Memory B cell (primary cell): ENCODE data around the gene SH3BP4.
"Not testable (repeated sequence)": the region's sequence is repeated elsewhere in the genome, so short reads cannot be mapped to it uniquely, and the experiment has no call there.

ENCODE experiments used
- ATAC-seq: fragments of 150-1000 bp; cut with Tn5 transposase; 2 replicates; pipeline ENCODE4 v1.10.0; 2021; ENCODE audit warnings: low read depth, mild to moderate bottlenecking, moderate library complexity
- DNase-seq, 2 donors: peaks; one replicate each; pipeline ENCODE4 v3.0.0; 2022; ENCODE audit warnings: low spot score in 2 of 2
- H3K27ac Mint-ChIP-seq: one replicate; pipeline ENCODE4 v1.8.0; 2022; ENCODE audit warnings: mild to moderate bottlenecking, moderate library complexity, mixed read lengths
- H3K27me3 Mint-ChIP-seq: one replicate; pipeline ENCODE4 v1.8.0; 2022; ENCODE audit warnings: mixed read lengths
- H3K36me3 Mint-ChIP-seq: one replicate; pipeline ENCODE4 v1.8.0; 2022; ENCODE audit warnings: mild to moderate bottlenecking, mixed read lengths
- H3K4me1 Mint-ChIP-seq: one replicate; pipeline ENCODE4 v1.8.0; 2022; ENCODE audit warnings: mixed read lengths
- H3K4me3 Mint-ChIP-seq: one replicate; pipeline ENCODE4 v1.8.0; 2022; ENCODE audit warnings: mild to moderate bottlenecking, moderate library complexity, mixed read lengths
- H3K9me3 Mint-ChIP-seq: one replicate; pipeline ENCODE4 v1.8.0; 2022; ENCODE audit warnings: mixed read lengths

Gene SH3BP4

GRCh38 chr2:235009081-235009480, 57.3 kb downstream of the SH3BP4 start:
- Mint-ChIP-seq H3K4me3 (no peak overlapping the region), H3K27ac (no peak overlapping the region), H3K4me1 (peaks cover 9% of the 10 kb centered on the region), H3K9me3 (no peaks in the 10 kb centered on the region), H3K36me3 (no peaks in the 10 kb centered on the region), H3K27me3 (peaks cover 11% of the 10 kb centered on the region)
- ATAC-seq (no peak), DNase-seq (no peak)

GRCh38 chr2:235010117-235010714, 58.4 kb downstream of the SH3BP4 start:
- H3K9me3 Mint-ChIP-seq = no peaks in the 10 kb centered on the region
- no peak overlapping the region for H3K4me3 Mint-ChIP-seq
- peaks cover 1% of the 10 kb centered on the region for H3K36me3 Mint-ChIP-seq
- H3K4me1 Mint-ChIP-seq = peaks cover 9% of the 10 kb centered on the region
- H3K27ac Mint-ChIP-seq = no peak overlapping the region
- ATAC-seq (no peak), DNase-seq (no peak)
- peaks cover 11% of the 10 kb centered on the region for H3K27me3 Mint-ChIP-seq

GRCh38 chr2:235011607-235011928, 59.8 kb downstream of the SH3BP4 start:
- Mint-ChIP-seq H3K27me3 (peaks cover 15% of the 10 kb centered on the region), H3K36me3 (peaks cover 6% of the 10 kb centered on the region), H3K9me3 (peaks cover 5% of the 10 kb centered on the region), H3K4me3 (no peak overlapping the region), H3K27ac (no peak overlapping the region), H3K4me1 (peaks cover 9% of the 10 kb centered on the region)
- no peak for ATAC-seq
- no peak for DNase-seq

- H3K36me3 Mint-ChIP-seq = peaks cover 6% of the 10 kb centered on the region
- no peak for DNase-seq
- no peak overlapping the region for H3K4me3 Mint-ChIP-seq
- no peak for ATAC-seq
- peaks cover 9% of the 10 kb centered on the region for H3K4me1 Mint-ChIP-seq
- H3K9me3 Mint-ChIP-seq = peaks cover 5% of the 10 kb centered on the region
- H3K27me3 Mint-ChIP-seq = peaks cover 17% of the 10 kb centered on the region
- H3K27ac Mint-ChIP-seq = no peak overlapping the region
Measured at GRCh38 chr2:235011929-235012631, 60.3 kb downstream of the SH3BP4 start.

GRCh38 chr2:235017441-235017840, 65.6 kb downstream of the SH3BP4 start:
- Mint-ChIP-seq H3K4me1 (no peaks in the 10 kb centered on the region), H3K27ac (no peak overlapping the region), H3K4me3 (no peak overlapping the region), H3K36me3 (peaks cover 6% of the 10 kb centered on the region), H3K27me3 (peaks cover 10% of the 10 kb centered on the region), H3K9me3 (peaks cover 5% of the 10 kb centered on the region)
- ATAC-seq = no peak
- DNase-seq = no peak

- Mint-ChIP-seq H3K27me3 (peaks cover 8% of the 10 kb centered on the region), H3K4me3 (no peak overlapping the region), H3K9me3 (peaks cover 5% of the 10 kb centered on the region), H3K27ac (no peak overlapping the region), H3K36me3 (peaks cover 6% of the 10 kb centered on the region), H3K4me1 (no peaks in the 10 kb centered on the region)
- ATAC-seq (no peak), DNase-seq (no peak)
Measured at GRCh38 chr2:235018838-235019237, 67.0 kb downstream of the SH3BP4 start.

GRCh38 chr2:235020141-235020540, 68.3 kb downstream of the SH3BP4 start:
- not testable (repeated sequence) for H3K27ac Mint-ChIP-seq, H3K4me1 Mint-ChIP-seq, DNase-seq, H3K4me3 Mint-ChIP-seq, H3K36me3 Mint-ChIP-seq, ATAC-seq, H3K27me3 Mint-ChIP-seq, H3K9me3 Mint-ChIP-seq

GRCh38 chr2:235021752-235022151, 69.9 kb downstream of the SH3BP4 start:
- no peak for ATAC-seq
- no peaks in the 10 kb centered on the region for H3K36me3 Mint-ChIP-seq
- no peak overlapping the region for H3K4me3 Mint-ChIP-seq
- H3K4me1 Mint-ChIP-seq = no peaks in the 10 kb centered on the region
- H3K27me3 Mint-ChIP-seq = peaks cover 3% of the 10 kb centered on the region
- no peak overlapping the region for H3K27ac Mint-ChIP-seq
- DNase-seq = no peak
- H3K9me3 Mint-ChIP-seq = no peaks in the 10 kb centered on the region

GRCh38 chr2:235024191-235024860, 72.5 kb downstream of the SH3BP4 start:
- Mint-ChIP-seq H3K9me3 (no peaks in the 10 kb centered on the region), H3K27ac (no peak overlapping the region)

GRCh38 chr2:235024931-235025773, 73.3 kb downstream of the SH3BP4 start:
- Mint-ChIP-seq H3K4me1 (peaks cover 3% of the 10 kb centered on the region), H3K9me3 (no peaks in the 10 kb centered on the region), H3K27ac (no peak overlapping the region), H3K27me3 (peaks cover 11% of the 10 kb centered on the region), H3K36me3 (no peaks in the 10 kb centered on the region), H3K4me3 (no peak overlapping the region)
- DNase-seq = no peak
- ATAC-seq = no peak

More at GRCh38 chr2:235024191-235024860, 72.5 kb downstream of the SH3BP4 start:
- DNase-seq = no peak
- no peak overlapping the region for H3K4me3 Mint-ChIP-seq
- no peak for ATAC-seq
- H3K27me3 Mint-ChIP-seq = peaks cover 8% of the 10 kb centered on the region
- no peaks in the 10 kb centered on the region for H3K36me3 Mint-ChIP-seq
- H3K4me1 Mint-ChIP-seq = no peaks in the 10 kb centered on the region

GRCh38 chr2:235025800-235026536, 74.2 kb downstream of the SH3BP4 start:
- Mint-ChIP-seq H3K4me1 (peaks cover 3% of the 10 kb centered on the region), H3K27me3 (peaks cover 13% of the 10 kb centered on the region), H3K36me3 (no peaks in the 10 kb centered on the region), H3K4me3 (no peak overlapping the region), H3K27ac (no peak overlapping the region), H3K9me3 (no peaks in the 10 kb centered on the region)
- DNase-seq = no peak
- ATAC-seq = no peak

- ATAC-seq (no peak), DNase-seq (no peak)
- no peaks in the 10 kb centered on the region for H3K36me3 Mint-ChIP-seq
- H3K4me3 Mint-ChIP-seq = no peak overlapping the region
- peaks cover 3% of the 10 kb centered on the region for H3K4me1 Mint-ChIP-seq
- H3K27me3 Mint-ChIP-seq = peaks cover 13% of the 10 kb centered on the region
- H3K9me3 Mint-ChIP-seq = no peaks in the 10 kb centered on the region
- no peak overlapping the region for H3K27ac Mint-ChIP-seq
Measured at GRCh38 chr2:235026649-235027557, 75.1 kb downstream of the SH3BP4 start.
